CD4-positive, alpha-beta T cell treated with Interleukin-12 subunit alpha and Interleukin-12 subunit beta, for 1 hour (primary cell): ENCODE measurements around the gene PCBP3.

Source experiments
- DNase-seq: peaks from one replicate; pipeline ENCODE4 v3.0.0-alpha.2; 2020

Gene PCBP3

GRCh38 chr21:45763506-45763905 is 120.0 kb downstream of the PCBP3 start:
- DNase-seq, result no peak

GRCh38 chr21:45764792-45765191 is 121.3 kb downstream of the PCBP3 start:
- DNase-seq, result no peak

GRCh38 chr21:45765375-45765774 is 121.8 kb downstream of the PCBP3 start:
- DNase-seq, result no peak

GRCh38 chr21:45766055-45766454 is 122.5 kb downstream of the PCBP3 start:
- DNase-seq, result no peak

- no peak for DNase-seq
These were observed 123.0 kb downstream of the PCBP3 start for GRCh38 chr21:45766501-45766900.

- peak; percentile 8 for DNase-seq
These were observed 123.8 kb downstream of the PCBP3 start for GRCh38 chr21:45767071-45768006.

GRCh38 chr21:45768011-45768739 is 124.7 kb downstream of the PCBP3 start:
- no peak for DNase-seq

GRCh38 chr21:45768740-45769048 is 125.2 kb downstream of the PCBP3 start:
- DNase-seq, result no peak

- DNase-seq, result no peak
These were observed 125.8 kb downstream of the PCBP3 start for GRCh38 chr21:45769294-45769693.

- DNase-seq, result no peak
These were observed 126.4 kb downstream of the PCBP3 start for GRCh38 chr21:45769896-45770295.

GRCh38 chr21:45772180-45772579 is 128.7 kb downstream of the PCBP3 start:
- DNase-seq, result no peak

- no peak for DNase-seq
These were observed 130.8 kb downstream of the PCBP3 start for GRCh38 chr21:45774291-45774690.

GRCh38 chr21:45776971-45777370 is 133.4 kb downstream of the PCBP3 start:
- DNase-seq, result no peak

- no peak for DNase-seq
These were observed 135.2 kb downstream of the PCBP3 start for GRCh38 chr21:45778686-45779085.

GRCh38 chr21:45779226-45779625 is 135.7 kb downstream of the PCBP3 start:
- DNase-seq, result no peak

GRCh38 chr21:45780647-45781046 is 137.1 kb downstream of the PCBP3 start:
- DNase-seq, result no peak

- no peak for DNase-seq
These were observed 138.2 kb downstream of the PCBP3 start for GRCh38 chr21:45781741-45782140.

- DNase-seq, result no peak
These were observed 143.1 kb downstream of the PCBP3 start for GRCh38 chr21:45786660-45787059.

GRCh38 chr21:45787371-45787770 is 143.8 kb downstream of the PCBP3 start:
- DNase-seq, result no peak

GRCh38 chr21:45788198-45788597 is 144.7 kb downstream of the PCBP3 start:
- no peak for DNase-seq

GRCh38 chr21:45788637-45789506 is 145.3 kb downstream of the PCBP3 start:
- no peak for DNase-seq

- DNase-seq, result no peak
These were observed 146.9 kb downstream of the PCBP3 start for GRCh38 chr21:45790427-45790826.
